IMR-90 (cell line): Measurements from ENCODE around the gene ZFR. TPM values are rescaled to one million over a fixed set of nuclear protein-coding genes. Genes with fewer than 3 reads are reported as not detected.

Experiments
- ATAC-seq: fragments of 200-7000 bp; cut with Tn5 transposase; 2 replicates; pipeline ENCODE4 v1.9.1; 2020; ENCODE audit warnings: low read depth, mild to moderate bottlenecking, moderate library complexity
- BruUV-seq: library from RNA; stranded (reverse); fragments of 400-500 nt; replicated peaks from 2 replicates; lab custom pipeline; 2021; lab: Mats Ljungman, UMichigan
- CTCF ChIA-PET: fragments of 300-600 bp; formaldehyde crosslinking; extraction: SDS; loops from one replicate; lab custom pipeline; 2021; ENCODE audit warnings: antibody characterized with exemption; lab: Yijun Ruan, JAX
- POLR2A ChIA-PET: fragments of 300-600 bp; sonication (Branson Sonifier 250); formaldehyde crosslinking; loops from one replicate; lab custom pipeline; 2022; ENCODE audit warnings: antibody characterized with exemption; ENCODE audit not compliant: unreplicated experiment; lab: Charles Lee
- DNase-seq: peaks from one replicate; pipeline ENCODE4 v3.0.0; 2013
- H2AFZ ChIP-seq: replicated peaks from 2 replicates; pipeline ENCODE3; 2013; ENCODE audit warnings: low read length, mild to moderate bottlenecking; ENCODE audit not compliant: poor library complexity
- H2AK5ac ChIP-seq: 2 replicates; pipeline ENCODE4 v1.6.1; 2013; ENCODE audit warnings: low read depth, low read length, inconsistent platforms
- H2AK9ac ChIP-seq: replicated peaks from 2 replicates; pipeline ENCODE3; 2013; ENCODE audit warnings: mild to moderate bottlenecking, low read depth, low read length, moderate library complexity; ENCODE audit not compliant: poor library complexity
- H2BK120ac ChIP-seq: 2 replicates; pipeline ENCODE4 v1.6.1; 2013; ENCODE audit warnings: low read depth, low read length, inconsistent platforms
- H2BK15ac ChIP-seq: 3 replicates; pipeline ENCODE4 v1.6.1; 2013; ENCODE audit warnings: low read depth, low read length, inconsistent platforms
- H2BK20ac ChIP-seq: 2 replicates; pipeline ENCODE4 v1.6.1; 2013; ENCODE audit warnings: low read depth, mild to moderate bottlenecking, inconsistent platforms, low read length, moderate library complexity
- H2BK5ac ChIP-seq: 2 replicates; pipeline ENCODE4 v1.6.1; 2013; ENCODE audit warnings: mild to moderate bottlenecking, low read depth, low read length, inconsistent platforms; ENCODE audit not compliant: poor library complexity, severe bottlenecking
- H3K14ac ChIP-seq: replicated peaks from 2 replicates; pipeline ENCODE4 v1.6.1; 2013; ENCODE audit warnings: low read depth, low read length, inconsistent platforms
- H3K18ac ChIP-seq: 2 replicates; pipeline ENCODE4 v1.6.1; 2013; ENCODE audit warnings: low read depth, low read length, control low read depth
- H3K23ac ChIP-seq: 2 replicates; pipeline ENCODE4 v1.6.1; 2013; ENCODE audit warnings: low read depth, low read length, inconsistent platforms
- H3K27ac ChIP-seq: 2 replicates; pipeline ENCODE4 v1.5.1; 2013; ENCODE audit warnings: mild to moderate bottlenecking, control low read depth, low read length; ENCODE audit not compliant: insufficient read depth
- H3K27me3 ChIP-seq: 2 replicates; pipeline ENCODE4 v1.6.1; 2013; ENCODE audit warnings: low read length; ENCODE audit not compliant: control insufficient read depth, insufficient read depth
- H3K36me3 ChIP-seq: 2 replicates; pipeline ENCODE4 v1.6.1; 2013; ENCODE audit warnings: low read length, mixed read lengths; ENCODE audit not compliant: control insufficient read depth, insufficient read depth
- H3K4ac ChIP-seq: 2 replicates; pipeline ENCODE4 v1.6.1; 2013; ENCODE audit warnings: low read depth, low read length, inconsistent platforms
- H3K4me1 ChIP-seq: 2 replicates; pipeline ENCODE4 v1.6.1; 2013; ENCODE audit warnings: low read length, mixed read lengths; ENCODE audit not compliant: control insufficient read depth, insufficient read depth
- H3K4me2 ChIP-seq: 2 replicates; pipeline ENCODE4 v1.6.1; 2013; ENCODE audit warnings: low read depth, mild to moderate bottlenecking, control low read depth, low read length, moderate library complexity
- H3K4me3 ChIP-seq: 2 replicates; pipeline ENCODE4 v1.5.1; 2013; ENCODE audit warnings: low read depth, mild to moderate bottlenecking, control low read depth, low read length, moderate library complexity; ENCODE audit not compliant: insufficient read depth
- H3K56ac ChIP-seq: 2 replicates; pipeline ENCODE4 v1.6.1; 2013; ENCODE audit warnings: low read length, inconsistent platforms; ENCODE audit not compliant: insufficient read depth; ENCODE audit errors: extremely low read depth
- H3K79me1 ChIP-seq, 2 experiments: 2 replicates each; pipeline ENCODE4 v1.6.1; 2013; ENCODE audit warnings: low read length in 2 of 2, inconsistent platforms in 1 of 2, low read depth in 1 of 2
- H3K9ac ChIP-seq: 2 replicates; pipeline ENCODE4 v1.6.1; 2013; ENCODE audit warnings: low read depth, low read length, control low read depth
- H3K9me1 ChIP-seq: 2 replicates; pipeline ENCODE4 v1.6.1; 2013; ENCODE audit warnings: low read length, inconsistent platforms; ENCODE audit not compliant: insufficient read depth
- H3K9me3 ChIP-seq: 2 replicates; pipeline ENCODE4 v1.6.1; 2013; ENCODE audit warnings: low read length; ENCODE audit not compliant: control insufficient read depth, insufficient read depth
- H4K20me1 ChIP-seq: 2 replicates; pipeline ENCODE4 v1.6.1; 2013; ENCODE audit warnings: low read length, inconsistent platforms; ENCODE audit not compliant: insufficient read depth
- H4K5ac ChIP-seq: 2 replicates; pipeline ENCODE4 v1.6.1; 2013; ENCODE audit warnings: mild to moderate bottlenecking, low read depth, low read length, control low read depth
- H4K8ac ChIP-seq, 2 experiments: 2 replicates each; pipeline ENCODE4 v1.6.1; 2013; ENCODE audit warnings: low read depth in 2 of 2, low read length in 2 of 2, control low read depth in 1 of 2, inconsistent platforms in 1 of 2
- H4K91ac ChIP-seq: 2 replicates; pipeline ENCODE4 v1.6.1; 2013; ENCODE audit warnings: low read depth, low read length, inconsistent platforms; ENCODE audit not compliant: insufficient read depth
- BHLHE40 ChIP-seq: fragments of 150-350 bp; IDR thresholded peaks from 2 replicates; pipeline ENCODE4 v1.6.1; 2016; ENCODE audit warnings: mild to moderate bottlenecking, low read depth, low read length
- CEBPB ChIP-seq: IDR thresholded peaks from 2 replicates; pipeline ENCODE4 v1.6.1; 2012; ENCODE audit warnings: low read depth, low read length, improper control_type of control experiment
- CHD1 ChIP-seq: IDR thresholded peaks from 2 replicates; pipeline ENCODE4 v1.6.1; 2012; ENCODE audit warnings: low read depth, low read length, improper control_type of control experiment
- CTCF ChIP-seq: conservative IDR thresholded peaks from 2 replicates; pipeline ENCODE4 v1.5.1; 2012; ENCODE audit warnings: mild to moderate bottlenecking, low read depth, low read length, improper control_type of control experiment
- ELK1 ChIP-seq: fragments of 150-350 bp; IDR thresholded peaks from 2 replicates; pipeline ENCODE4 v1.6.1; 2016; ENCODE audit warnings: low read depth, mild to moderate bottlenecking, low read length, moderate library complexity, borderline replicate concordance
- FOS ChIP-seq: fragments of 150-350 bp; IDR thresholded peaks from 2 replicates; pipeline ENCODE4 v1.6.1; 2016; ENCODE audit warnings: low read depth, low read length
- MAFK ChIP-seq: IDR thresholded peaks from 2 replicates; pipeline ENCODE4 v1.6.1; 2012; ENCODE audit warnings: low read depth, low read length, improper control_type of control experiment
- MAZ ChIP-seq: IDR thresholded peaks from 2 replicates; pipeline ENCODE4 v1.6.1; 2012; ENCODE audit warnings: low read depth, mild to moderate bottlenecking, low read length, improper control_type of control experiment, moderate library complexity, borderline replicate concordance
- MXI1 ChIP-seq: IDR thresholded peaks from 2 replicates; pipeline ENCODE4 v1.6.1; 2012; ENCODE audit warnings: low read depth, mild to moderate bottlenecking, low read length, moderate library complexity, borderline replicate concordance
- NFE2L2 ChIP-seq: fragments of 150-350 bp; IDR thresholded peaks from 2 replicates; pipeline ENCODE4 v1.6.1; 2016; ENCODE audit warnings: low read depth, mild to moderate bottlenecking, low read length
- POLR2A ChIP-seq: IDR thresholded peaks from 2 replicates; pipeline ENCODE4 v1.6.1; 2012; ENCODE audit warnings: mild to moderate bottlenecking, low read depth, low read length
- RAD21 ChIP-seq: IDR thresholded peaks from 2 replicates; pipeline ENCODE4 v1.6.1; 2012; ENCODE audit warnings: low read length, improper control_type of control experiment
- RCOR1 ChIP-seq: IDR thresholded peaks from 2 replicates; pipeline ENCODE4 v1.6.1; 2012; ENCODE audit warnings: mild to moderate bottlenecking, low read length, improper control_type of control experiment; ENCODE audit not compliant: insufficient replicate concordance
- RFX5 ChIP-seq: IDR thresholded peaks from 2 replicates; pipeline ENCODE4 v1.8.0; 2012; ENCODE audit warnings: low read depth, mild to moderate bottlenecking, low read length, moderate library complexity
- SMC3 ChIP-seq: fragments of 150-350 bp; IDR thresholded peaks from 2 replicates; pipeline ENCODE4 v1.6.1; 2016; ENCODE audit warnings: low read depth, mild to moderate bottlenecking, antibody characterized with exemption, low read length, moderate library complexity
- USF2 ChIP-seq: fragments of 150-350 bp; IDR thresholded peaks from 2 replicates; pipeline ENCODE4 v1.6.1; 2017; ENCODE audit warnings: mild to moderate bottlenecking, antibody characterized with exemption, low read length, low read depth
- WGBS, 2 experiments: methylation state at CpG; one replicate each; pipeline versions ENCODE4 v1.1.5 to v1.1.7; 2013; ENCODE audit warnings: missing lambda C conversion rate in 2 of 2; ENCODE audit not compliant: insufficient read length in 1 of 2; ENCODE audit errors: extremely low coverage in 2 of 2; 5-methylcytosine and 5-hydroxymethylcytosine counted together
- dilution Hi-C: fragments of 300-500 bp; cut with HindIII; formaldehyde crosslinking; loops from one replicate; pipeline ENCODE4 v1.14.3; 2018; ENCODE audit warnings: low sequenced_read_pairs; ENCODE audit not compliant: unreplicated experiment
- in situ Hi-C: fragments of 300-500 bp; cut with MboI; formaldehyde crosslinking; loops from 3 replicates; pipeline ENCODE4 v1.14.3; 2019; ENCODE audit warnings: low sequenced_read_pairs, inconsistent platforms, mixed read lengths
- intact Hi-C: fragments of 100-400 bp; cut with micrococcal nuclease; formaldehyde crosslinking; loops from 2 replicates; pipeline ENCODE4 v1.10.0; 2022
- polyA plus RNA-seq, 3 experiments: library from polyadenylated mRNA; depleted of rRNA; stranded (reverse); fragments of >200 nt; gene quantifications; 2 replicates each; pipeline ENCODE4 v1.2.3, GENCODE V29; 2012; ENCODE audit warnings: low replicate concordance in 1 of 3
- total RNA-seq: library from RNA; depleted of rRNA; stranded (reverse); fragments of >200 nt; gene quantifications from 2 replicates; pipeline ENCODE4 v1.2.3, GENCODE V29; 2012

The ZFR gene
- total and polyA plus RNA-seq, 2 of the 4 experiments (the other 2 are of a cell fraction), result 30.4 to 81.4 TPM

- Histone ChIP-seq H4K8ac (no peak overlapping the region), H4K20me1 (no peaks in the 10 kb centered on the region), H3K4ac (no peak overlapping the region), H3K9ac (no peak overlapping the region), H3K4me3 (no peak overlapping the region), H2BK120ac (no peak overlapping the region), H4K91ac (no peak overlapping the region), H2AK9ac (no peak overlapping the region), H3K79me1 (no peaks in the 10 kb centered on the region), H3K36me3 (no peaks in the 10 kb centered on the region), H2BK15ac (no peak overlapping the region), H4K5ac (no peak overlapping the region), H2AK5ac (no peak overlapping the region), H2BK5ac (no peak overlapping the region), H3K9me3 (no peaks in the 10 kb centered on the region), H2BK20ac (no peak overlapping the region), H3K27ac (no peak overlapping the region), H3K56ac (no peak overlapping the region), H3K18ac (no peak overlapping the region), H2AFZ (no peak overlapping the region), H3K23ac (no peak overlapping the region), H3K4me2 (no peak overlapping the region), H3K4me1 (no peaks in the 10 kb centered on the region), H3K27me3 (no peaks in the 10 kb centered on the region), H3K9me1 (no peaks in the 10 kb centered on the region), H3K14ac (no peak overlapping the region)
- CTCF ChIA-PET, result interaction anchor here (1.0 to 5.3 kb wide), 2 partner anchors 103 to 255 kb away, joined by 3 to 81 read pairs; no protein-coding TSS in a partner anchor
- TF ChIP-seq CHD1 (no peak), MAFK (no peak), ELK1 (no peak), BHLHE40 (no peak), NFE2L2 (no peak), CTCF (no peak), USF2 (no peak), CEBPB (no peak), RCOR1 (no peak), RAD21 (no peak), POLR2A (no peak), SMC3 (no peak), FOS (no peak), MAZ (no peak), MXI1 (no peak), RFX5 (no peak)
- WGBS, 2 experiments, result 20% methylated on average over 1 of the region's 5 CpGs; no CpG with 5 or more reads in 1 of the 2 experiments
- ATAC-seq (no peak), DNase-seq (no peak)
- POLR2A ChIA-PET, result no interaction called here
- dilution Hi-C loops (no loop called here), in situ Hi-C loops (loop anchor here (5.0 to 25.0 kb wide), 3 partner anchors 105 to 937 kb away; no protein-coding TSS in a partner anchor), intact Hi-C loops (loop anchor here (5.0 kb wide), 1 partner anchor 255 kb away; no protein-coding TSS in a partner anchor)
- BruUV-seq, result no TSS peak
Measured at GRCh38 chr5:32487424-32487823, 42.9 kb upstream of the ZFR start.
